ENCODE data around the gene TBC1D20. TPM values are rescaled to one million over a fixed set of nuclear protein-coding genes. Genes with fewer than 3 reads are reported as not detected.
"Not testable (repeated sequence)": the region's sequence is repeated elsewhere in the genome, so short reads cannot be mapped to it uniquely, and the experiment has no call there.

Gene TBC1D20
- total RNA-seq, 1 donor from 2014 or later, result 35.8 TPM

DNA sequence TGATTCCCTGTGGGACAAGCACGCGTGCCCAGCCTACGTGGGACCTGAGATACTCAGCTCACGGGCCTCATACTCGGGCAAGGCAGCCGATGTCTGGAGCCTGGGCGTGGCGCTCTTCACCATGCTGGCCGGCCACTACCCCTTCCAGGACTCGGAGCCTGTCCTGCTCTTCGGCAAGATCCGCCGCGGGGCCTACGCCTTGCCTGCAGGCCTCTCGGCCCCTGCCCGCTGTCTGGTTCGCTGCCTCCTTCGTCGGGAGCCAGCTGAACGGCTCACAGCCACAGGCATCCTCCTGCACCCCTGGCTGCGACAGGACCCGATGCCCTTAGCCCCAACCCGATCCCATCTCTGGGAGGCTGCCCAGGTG, 66.1 kb downstream of the TBC1D20 start:
- TF ChIP-seq, protein P1, sequence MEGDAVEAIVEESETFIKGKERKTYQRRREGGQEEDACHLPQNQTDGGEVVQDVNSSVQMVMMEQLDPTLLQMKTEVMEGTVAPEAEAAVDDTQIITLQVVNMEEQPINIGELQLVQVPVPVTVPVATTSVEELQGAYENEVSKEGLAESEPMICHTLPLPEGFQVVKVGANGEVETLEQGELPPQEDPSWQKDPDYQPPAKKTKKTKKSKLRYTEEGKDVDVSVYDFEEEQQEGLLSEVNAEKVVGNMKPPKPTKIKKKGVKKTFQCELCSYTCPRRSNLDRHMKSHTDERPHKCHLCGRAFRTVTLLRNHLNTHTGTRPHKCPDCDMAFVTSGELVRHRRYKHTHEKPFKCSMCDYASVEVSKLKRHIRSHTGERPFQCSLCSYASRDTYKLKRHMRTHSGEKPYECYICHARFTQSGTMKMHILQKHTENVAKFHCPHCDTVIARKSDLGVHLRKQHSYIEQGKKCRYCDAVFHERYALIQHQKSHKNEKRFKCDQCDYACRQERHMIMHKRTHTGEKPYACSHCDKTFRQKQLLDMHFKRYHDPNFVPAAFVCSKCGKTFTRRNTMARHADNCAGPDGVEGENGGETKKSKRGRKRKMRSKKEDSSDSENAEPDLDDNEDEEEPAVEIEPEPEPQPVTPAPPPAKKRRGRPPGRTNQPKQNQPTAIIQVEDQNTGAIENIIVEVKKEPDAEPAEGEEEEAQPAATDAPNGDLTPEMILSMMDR (IDR thresholded peaks at IDR 0.05; ENCODE audit: insufficient read depth, low read length, severe bottlenecking), result no peak
- FAIRE-seq (no peak), DNase-seq (ENCODE audit: low read depth) (no peak)
- Histone ChIP-seq H3K4me3 (ENCODE audit: low read depth, low read length) (no peak overlapping the region), H3K36me3 (ENCODE audit: control insufficient read depth, insufficient read depth, low read length) (peaks cover 44% of the 10 kb centered on the region), H3K27me3 (ENCODE audit: control insufficient read depth, insufficient read depth, low read length) (no peaks in the 10 kb centered on the region)

DNA sequence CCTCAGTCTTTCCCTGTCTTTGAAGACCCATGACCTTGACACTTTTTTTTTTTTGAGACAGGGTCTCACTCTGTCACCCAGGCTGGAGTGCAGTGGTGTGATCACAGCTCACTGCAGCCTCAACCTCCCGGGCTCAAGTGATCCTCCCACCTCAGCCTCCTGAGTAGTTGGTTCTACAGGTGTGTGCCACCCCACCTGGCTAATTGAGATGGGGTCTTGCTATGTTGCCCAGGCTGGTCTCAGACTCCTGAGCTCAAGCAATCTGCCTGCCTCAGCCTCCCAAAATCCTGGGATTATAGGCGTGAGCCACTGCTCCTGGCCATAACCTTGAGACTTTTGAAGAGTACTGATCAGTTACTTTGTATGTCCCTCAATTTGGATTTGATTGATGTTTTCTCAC, 69.0 kb downstream of the TBC1D20 start:
- not testable (repeated sequence) for DNase-seq (ENCODE audit: low read depth); FAIRE-seq; H3K27me3 ChIP-seq (ENCODE audit: control insufficient read depth, insufficient read depth, low read length); H3K4me3 ChIP-seq (ENCODE audit: low read depth, low read length)
- peaks cover 64% of the 10 kb centered on the region for H3K36me3 ChIP-seq (ENCODE audit: control insufficient read depth, insufficient read depth, low read length)

GRCh38 chr20:391041-391711, 71.2 kb downstream of the TBC1D20 start:
- peaks cover 63% of the 10 kb centered on the region for H3K36me3 ChIP-seq (ENCODE audit: control insufficient read depth, insufficient read depth, low read length)
- FAIRE-seq (no peak), DNase-seq (ENCODE audit: low read depth) (no peak)

GRCh38 chr20:389220-389619, 73.1 kb downstream of the TBC1D20 start:
- FAIRE-seq, result no peak
- peaks cover 58% of the 10 kb centered on the region for H3K36me3 ChIP-seq (ENCODE audit: control insufficient read depth, insufficient read depth, low read length)

More at GRCh38 chr20:391041-391711, 71.2 kb downstream of the TBC1D20 start:
- H3K4me3 ChIP-seq (ENCODE audit: low read depth, low read length), result no peak overlapping the region
- no peaks in the 10 kb centered on the region for H3K27me3 ChIP-seq (ENCODE audit: control insufficient read depth, insufficient read depth, low read length)
- TF ChIP-seq, protein P1 (IDR thresholded peaks at IDR 0.05; ENCODE audit: insufficient read depth, low read length, severe bottlenecking), result no peak

GRCh38 chr20:388034-388994, 74.0 kb downstream of the TBC1D20 start:
- DNase-seq (ENCODE audit: low read depth) (no peak), FAIRE-seq (no peak)
- TF ChIP-seq, protein P1 (IDR thresholded peaks at IDR 0.05; ENCODE audit: insufficient read depth, low read length, severe bottlenecking), result no peak
- Histone ChIP-seq H3K27me3 (ENCODE audit: control insufficient read depth, insufficient read depth, low read length) (no peaks in the 10 kb centered on the region), H3K4me3 (ENCODE audit: low read depth, low read length) (no peak overlapping the region), H3K36me3 (ENCODE audit: control insufficient read depth, insufficient read depth, low read length) (peaks cover 59% of the 10 kb centered on the region)

More at GRCh38 chr20:389220-389619, 73.1 kb downstream of the TBC1D20 start:
- Histone ChIP-seq H3K27me3 (ENCODE audit: control insufficient read depth, insufficient read depth, low read length) (no peaks in the 10 kb centered on the region), H3K4me3 (ENCODE audit: low read depth, low read length) (no peak overlapping the region)
- TF ChIP-seq, protein P1 (IDR thresholded peaks at IDR 0.05; ENCODE audit: insufficient read depth, low read length, severe bottlenecking), result no peak
- DNase-seq (ENCODE audit: low read depth), result no peak

- DNase-seq (ENCODE audit: low read depth) (no peak), FAIRE-seq (no peak)
- TF ChIP-seq, protein P1 (IDR thresholded peaks at IDR 0.05; ENCODE audit: insufficient read depth, low read length, severe bottlenecking), result no peak
- no peak overlapping the region for H3K4me3 ChIP-seq (ENCODE audit: low read depth, low read length)
- no peaks in the 10 kb centered on the region for H3K27me3 ChIP-seq (ENCODE audit: control insufficient read depth, insufficient read depth, low read length)
- peaks cover 58% of the 10 kb centered on the region for H3K36me3 ChIP-seq (ENCODE audit: control insufficient read depth, insufficient read depth, low read length)
These were observed 74.8 kb downstream of the TBC1D20 start for GRCh38 chr20:387520-387919.

GRCh38 chr20:386634-387033, 75.7 kb downstream of the TBC1D20 start:
- H3K4me3 ChIP-seq (ENCODE audit: low read depth, low read length); FAIRE-seq; H3K27me3 ChIP-seq (ENCODE audit: control insufficient read depth, insufficient read depth, low read length); DNase-seq (ENCODE audit: low read depth): not testable (repeated sequence)
- H3K36me3 ChIP-seq (ENCODE audit: control insufficient read depth, insufficient read depth, low read length), result peaks cover 57% of the 10 kb centered on the region
